Cardiac fibroblast (primary cell): ENCODE data around the gene ARV1.

ENCODE experiments used
- DNase-seq, 2 donors: peaks; one replicate each; pipeline versions ENCODE4 v3.0.0 to v3.0.0-alpha.2; 2010; ENCODE audit warnings: low read depth in 2 of 2
- H3K4me3 ChIP-seq, 2 donors: replicated peaks in 1 of 2; 1 replicate in 1 of 2; 2 replicates in 1 of 2; pipeline ENCODE4 v1.5.1; 2011; ENCODE audit warnings: low read depth in 2 of 2, low read length in 2 of 2, mild to moderate bottlenecking in 2 of 2, moderate library complexity in 1 of 2
- CTCF ChIP-seq: IDR thresholded peaks from one replicate; pipeline ENCODE4 v1.5.1; 2011; ENCODE audit warnings: low read depth, mild to moderate bottlenecking, low read length, inconsistent platforms

Gene ARV1

GRCh38 chr1:230939806-230940489 lies 38.9 kb upstream of the ARV1 start:
- no peak for TF ChIP-seq CTCF
- DNase-seq, result no peak
- no peak overlapping the region for H3K4me3 ChIP-seq

DNA sequence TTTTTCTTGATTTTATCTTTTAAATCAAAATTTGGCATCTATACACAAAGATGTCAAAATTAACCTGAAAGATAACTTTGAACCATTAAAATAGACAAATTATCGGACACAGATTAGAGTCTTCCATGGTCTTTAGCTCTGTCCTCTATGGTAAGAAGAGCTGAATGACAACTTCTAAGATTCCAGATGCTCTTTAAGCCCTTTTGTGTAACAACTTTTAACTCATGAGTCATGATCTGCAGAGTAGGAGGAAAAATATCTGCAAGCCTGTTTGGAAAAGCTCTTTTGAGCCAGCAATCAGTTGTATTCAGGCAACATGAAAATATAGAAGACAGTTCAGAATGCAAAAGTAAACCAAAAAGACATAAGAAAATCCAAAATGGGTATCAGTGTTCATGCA lies 38.0 kb upstream of the ARV1 start:
- no peak overlapping the region for H3K4me3 ChIP-seq
- no peak for TF ChIP-seq CTCF
- peak; percentile 6 to 23 for DNase-seq

GRCh38 chr1:230943048-230943593 lies 35.8 kb upstream of the ARV1 start:
- H3K4me3 ChIP-seq, result no peak overlapping the region
- no peak for TF ChIP-seq CTCF
- no peak for DNase-seq

DNA sequence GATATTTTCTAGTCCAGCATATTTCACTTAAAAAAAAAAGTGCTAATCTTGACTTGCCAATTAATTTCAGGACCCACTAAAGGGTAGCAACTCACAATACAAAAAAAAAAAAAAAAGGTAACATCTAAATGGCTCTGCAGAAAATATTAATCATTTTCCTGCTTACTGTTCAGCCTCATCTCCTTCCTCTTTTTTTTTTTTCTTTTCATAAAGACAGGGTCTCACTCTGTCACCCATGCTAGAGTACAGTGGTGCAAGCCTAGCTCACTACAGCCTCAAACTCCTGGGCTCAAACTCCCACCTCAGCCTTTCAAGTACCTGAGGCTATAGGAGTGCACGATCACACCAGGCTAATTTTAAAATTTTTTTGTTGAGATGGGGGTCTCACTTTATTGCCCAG lies 30.6 kb upstream of the ARV1 start:
- no peak overlapping the region for H3K4me3 ChIP-seq
- TF ChIP-seq CTCF, result no peak
- no peak for DNase-seq

GRCh38 chr1:230948903-230949302 lies 30.0 kb upstream of the ARV1 start:
- no peak for DNase-seq
- no peak for TF ChIP-seq CTCF
- H3K4me3 ChIP-seq, result no peak overlapping the region

- TF ChIP-seq CTCF, result no peak
- DNase-seq, result no peak
- no peak overlapping the region for H3K4me3 ChIP-seq
Measured at GRCh38 chr1:230950404-230950803, 28.5 kb upstream of the ARV1 start.

GRCh38 chr1:230957580-230957989 lies 21.3 kb upstream of the ARV1 start:
- DNase-seq, result no peak
- TF ChIP-seq CTCF, result no peak
- H3K4me3 ChIP-seq, result no peak overlapping the region
